H1 (cell line): ENCODE results near the gene SIGLEC12. TPM values are rescaled to one million over a fixed set of nuclear protein-coding genes. Genes with fewer than 3 reads are reported as not detected.

Experiments used
- CTCF ChIA-PET: fragments of 300-600 bp; sonication (Branson Sonifier 250); formaldehyde crosslinking; loops from one replicate; lab custom pipeline; 2021; ENCODE audit not compliant: partially characterized antibody; lab: Charles Lee
- POLR2A ChIA-PET: fragments of 300-600 bp; sonication (Branson Sonifier 250); formaldehyde crosslinking; loops from one replicate; lab custom pipeline; 2021; ENCODE audit warnings: inconsistent platforms; ENCODE audit not compliant: partially characterized antibody; lab: Charles Lee
- DNase-seq, 2 experiments: peaks; one replicate each; pipeline versions ENCODE4 v3.0.0 to v3.0.0-alpha.2; 2010 to 2022; ENCODE audit warnings: low spot score in 2 of 2, low read depth in 1 of 2, mixed read lengths in 1 of 2
- FAIRE-seq: peaks from 2 replicates; lab custom pipeline; 2011; peaks lifted over from hg19 to GRCh38; lab: Jason Lieb, UNC
- H2AFZ ChIP-seq: 2 replicates; pipeline ENCODE4 v1.8.1; 2012; ENCODE audit warnings: low read length, inconsistent platforms
- H2AK5ac ChIP-seq: 2 replicates; pipeline ENCODE4 v1.6.1; 2013; ENCODE audit warnings: low read depth, low read length
- H2BK120ac ChIP-seq: replicated peaks from 2 replicates; pipeline ENCODE3; 2013; ENCODE audit warnings: low read depth, low read length, inconsistent platforms
- H2BK12ac ChIP-seq: 2 replicates; pipeline ENCODE4 v1.6.1; 2013; ENCODE audit warnings: low read depth, low read length
- H2BK15ac ChIP-seq: 2 replicates; pipeline ENCODE4 v1.6.1; 2013; ENCODE audit warnings: low read length
- H2BK20ac ChIP-seq: 2 replicates; pipeline ENCODE4 v1.6.1; 2013; ENCODE audit warnings: low read length
- H2BK5ac ChIP-seq: 2 replicates; pipeline ENCODE4 v1.6.1; 2013; ENCODE audit warnings: low read depth, low read length
- H3K14ac ChIP-seq: 2 replicates; pipeline ENCODE4 v1.6.1; 2013; ENCODE audit warnings: inconsistent platforms; ENCODE audit not compliant: insufficient read length
- H3K18ac ChIP-seq: 2 replicates; pipeline ENCODE4 v1.6.1; 2013; ENCODE audit warnings: low read length; ENCODE audit errors: extremely low read depth
- H3K23ac ChIP-seq: 2 replicates; pipeline ENCODE4 v1.6.1; 2013; ENCODE audit warnings: inconsistent platforms; ENCODE audit not compliant: insufficient read length
- H3K23me2 ChIP-seq: 2 replicates; pipeline ENCODE4 v1.6.1; 2013; ENCODE audit warnings: low read depth, low read length
- H3K27ac ChIP-seq: 2 replicates; pipeline ENCODE4 v1.6.1; 2011; ENCODE audit warnings: low read depth, low read length, inconsistent platforms
- H3K27me3 ChIP-seq, 4 experiments: replicated peaks in 1 of 4; 1 replicate in 1 of 4; 2 replicates in 3 of 4; pipeline versions ENCODE4 v1.6.1 to v1.8.1; 2011 to 2013; ENCODE audit warnings: low read length in 3 of 4, mild to moderate bottlenecking in 3 of 4, inconsistent platforms in 2 of 4, mixed read lengths in 2 of 4, moderate library complexity in 1 of 4; ENCODE audit not compliant: control insufficient read depth in 3 of 4, insufficient read depth in 3 of 4; ENCODE audit errors: extremely low read depth in 1 of 4
- H3K36me3 ChIP-seq, 4 experiments: 2 replicates each; pipeline versions ENCODE4 v1.6.1 to v1.8.1; 2011 to 2013; ENCODE audit warnings: mild to moderate bottlenecking in 4 of 4, low read length in 3 of 4, moderate library complexity in 2 of 4, control low read depth in 1 of 4, inconsistent platforms in 1 of 4; ENCODE audit not compliant: insufficient read depth in 4 of 4, control insufficient read depth in 2 of 4
- H3K4ac ChIP-seq: replicated peaks from 2 replicates; pipeline ENCODE3; 2013; ENCODE audit warnings: low read length, low read depth, mixed read lengths, inconsistent platforms; ENCODE audit not compliant: insufficient read length
- H3K4me1 ChIP-seq, 4 experiments: replicated peaks in 1 of 4; 1 replicate in 1 of 4; 2 replicates in 3 of 4; pipeline versions ENCODE4 v1.6.1 to v1.8.1; 2011 to 2013; ENCODE audit warnings: low read length in 3 of 4, inconsistent platforms in 2 of 4, mixed read lengths in 1 of 4; ENCODE audit not compliant: insufficient read depth in 4 of 4, control insufficient read depth in 3 of 4
- H3K4me2 ChIP-seq, 2 experiments: 2 replicates each; pipeline versions ENCODE4 v1.6.1 to v1.8.1; 2011 to 2013; ENCODE audit warnings: low read depth in 2 of 2, low read length in 2 of 2, control low read depth in 1 of 2, inconsistent platforms in 1 of 2, mild to moderate bottlenecking in 1 of 2; ENCODE audit not compliant: insufficient read depth in 1 of 2
- H3K4me3 ChIP-seq, 4 experiments: fragments of 200-600, 300-600 bp in 1 of 4; sonication (generic), shearing (Covaris generic), sonication (Bioruptor Twin) in 1 of 4; 2 replicates each; pipeline versions ENCODE4 v1.5.1 to v1.8.1; 2011 to 2016; ENCODE audit warnings: low read length in 4 of 4, low read depth in 3 of 4, control low read depth in 2 of 4, inconsistent platforms in 2 of 4, mild to moderate bottlenecking in 2 of 4, mixed read lengths in 1 of 4, moderate library complexity in 1 of 4; ENCODE audit not compliant: insufficient read depth in 2 of 4; ENCODE audit errors: extremely low read depth in 1 of 4
- H3K56ac ChIP-seq: replicated peaks from 2 replicates; pipeline ENCODE3; 2013; ENCODE audit warnings: low read depth, mild to moderate bottlenecking, mixed read lengths, low read length, inconsistent platforms; ENCODE audit not compliant: insufficient read length
- H3K79me1 ChIP-seq: 2 replicates; pipeline ENCODE4 v1.6.1; 2013; ENCODE audit warnings: low read depth, low read length, control low read depth
- H3K79me2 ChIP-seq, 2 experiments: 2 replicates each; pipeline versions ENCODE4 v1.6.1 to v1.8.1; 2012 to 2013; ENCODE audit warnings: low read length in 2 of 2, mild to moderate bottlenecking in 2 of 2, inconsistent platforms in 1 of 2; ENCODE audit not compliant: insufficient read depth in 2 of 2, control insufficient read depth in 1 of 2
- H3K9ac ChIP-seq, 4 experiments: replicated peaks in 1 of 4; 1 replicate in 1 of 4; 2 replicates in 3 of 4; pipeline versions ENCODE4 v1.6.1 to v1.8.1; 2011 to 2013; ENCODE audit warnings: low read depth in 3 of 4, low read length in 3 of 4, control low read depth in 2 of 4, mild to moderate bottlenecking in 2 of 4, moderate library complexity in 2 of 4, inconsistent platforms in 1 of 4; ENCODE audit errors: extremely low read depth in 1 of 4
- H3K9me3 ChIP-seq, 2 experiments: 2 replicates each; pipeline versions ENCODE4 v1.6.1 to v1.8.1; 2012 to 2013; ENCODE audit warnings: mild to moderate bottlenecking in 2 of 2, moderate library complexity in 2 of 2, control low read depth in 1 of 2, inconsistent platforms in 1 of 2, low read depth in 1 of 2, low read length in 1 of 2, mixed read lengths in 1 of 2; ENCODE audit not compliant: insufficient read depth in 2 of 2
- H4K20me1 ChIP-seq, 2 experiments: replicated peaks in 1 of 2; 2 replicates each; pipeline versions ENCODE3 to v1.8.1; 2011 to 2013; ENCODE audit warnings: inconsistent platforms in 2 of 2, low read length in 2 of 2, mild to moderate bottlenecking in 1 of 2; ENCODE audit not compliant: insufficient read depth in 2 of 2, control insufficient read depth in 1 of 2
- H4K5ac ChIP-seq: 2 replicates; pipeline ENCODE4 v1.6.1; 2013; ENCODE audit warnings: low read length, low read depth, mixed read lengths, inconsistent platforms; ENCODE audit not compliant: insufficient read length
- H4K8ac ChIP-seq: 2 replicates; pipeline ENCODE4 v1.8.0; 2013; ENCODE audit warnings: mild to moderate bottlenecking, moderate library complexity, low read length, inconsistent platforms; ENCODE audit not compliant: insufficient read depth; ENCODE audit errors: extremely low read depth
- H4K91ac ChIP-seq: replicated peaks from 2 replicates; pipeline ENCODE3; 2013; ENCODE audit warnings: low read length, mixed read lengths, inconsistent platforms; ENCODE audit not compliant: insufficient read length
- BRCA1 ChIP-seq: IDR thresholded peaks from 2 replicates; pipeline ENCODE4 v1.6.1; 2012; ENCODE audit warnings: low read depth, low read length, improper control_type of control experiment
- CBX5 ChIP-seq: fragments of 300-800, 300-1000 bp; sonication (generic); IDR thresholded peaks from 2 replicates; pipeline ENCODE4 v1.7.1; 2016; ENCODE audit warnings: antibody characterized with exemption, low read length, low read depth
- CTCF ChIP-seq, 3 experiments: IDR thresholded peaks; 1 replicate in 2 of 3; 2 replicates in 1 of 3; pipeline versions ENCODE4 v1.5.1 to v1.6.1; 2011; ENCODE audit warnings: low read length in 3 of 3, mild to moderate bottlenecking in 3 of 3, inconsistent platforms in 2 of 3, low read depth in 1 of 3, moderate library complexity in 1 of 3; ENCODE audit not compliant: insufficient read depth in 1 of 3; ENCODE audit errors: control extremely low read depth in 1 of 3
- GABPA ChIP-seq: IDR thresholded peaks from 2 replicates; pipeline ENCODE4 v1.6.1; 2011; ENCODE audit warnings: mild to moderate bottlenecking, low read length, moderate library complexity, borderline replicate concordance; ENCODE audit not compliant: insufficient read depth
- GTF2F1 ChIP-seq: IDR thresholded peaks from 2 replicates; pipeline ENCODE4 v1.6.1; 2012; ENCODE audit warnings: low read depth, low read length, improper control_type of control experiment, borderline replicate concordance
- KDM4A ChIP-seq: IDR thresholded peaks from one replicate; pipeline ENCODE4 v1.7.1; 2012; ENCODE audit warnings: low read depth, mild to moderate bottlenecking, moderate library complexity, low read length, inconsistent platforms; ENCODE audit not compliant: severe bottlenecking
- POLR2A ChIP-seq, 2 experiments: IDR thresholded peaks; 1 replicate in 1 of 2; 2 replicates in 1 of 2; pipeline ENCODE4 v1.6.1; 2011; ENCODE audit warnings: low read depth in 2 of 2, low read length in 2 of 2, mild to moderate bottlenecking in 2 of 2; ENCODE audit errors: control extremely low read depth in 1 of 2
- RFX5 ChIP-seq: IDR thresholded peaks from 2 replicates; pipeline ENCODE4 v1.6.1; 2011; ENCODE audit warnings: low read depth, low read length, improper control_type of control experiment, borderline replicate concordance
- SAP30 ChIP-seq: fragments of 300-600 bp; sonication (generic); IDR thresholded peaks from 2 replicates; pipeline ENCODE4 v1.7.1; 2012; ENCODE audit warnings: low read length, moderate library complexity, mild to moderate bottlenecking, inconsistent platforms; ENCODE audit not compliant: insufficient read depth, insufficient replicate concordance
- SIX5 ChIP-seq: IDR thresholded peaks from 2 replicates; pipeline ENCODE4 v1.6.1; 2011; ENCODE audit warnings: mild to moderate bottlenecking, low read depth, low read length
- TAF1 ChIP-seq: IDR thresholded peaks from 2 replicates; pipeline ENCODE4 v1.6.1; 2011; ENCODE audit warnings: mild to moderate bottlenecking, low read depth, low read length
- YY1 ChIP-seq: IDR thresholded peaks from 2 replicates; pipeline ENCODE4 v1.6.1; 2011; ENCODE audit warnings: low read depth, mild to moderate bottlenecking, low read length
- WGBS, 2 experiments: shearing (Covaris generic) in 1 of 2; methylation state at CpG; one replicate each; pipeline versions ENCODE4 v1.1.6 to v1.1.7; 2013 to 2015; ENCODE audit warnings: low lambda C conversion rate in 2 of 2, mixed read lengths in 2 of 2, inconsistent platforms in 1 of 2, low coverage in 1 of 2, missing lambda C conversion rate in 1 of 2; ENCODE audit not compliant: insufficient replicate concordance in 2 of 2, insufficient coverage in 1 of 2, insufficient read length in 1 of 2; ENCODE audit errors: extremely low coverage in 1 of 2, missing lambda C conversion rate in 1 of 2; 5-methylcytosine and 5-hydroxymethylcytosine counted together
- polyA plus RNA-seq, 7 experiments: library from polyadenylated mRNA; depleted of rRNA in 3 of 7; stranded (reverse) in 5 of 7; unstranded in 2 of 7; fragments of >200 nt in 5 of 7; fragments of 200-250 nt in 2 of 7; gene quantifications; 1 replicate in 5 of 7; 2 replicates in 1 of 7; 4 replicates in 1 of 7; pipeline versions ENCODE4 v1.2.1 to v1.2.3, GENCODE V29; 2011 to 2013; ENCODE audit warnings: missing spikeins in 2 of 7, mixed read lengths in 2 of 7
- total RNA-seq: library from RNA; stranded (reverse); fragmentation: NEBNext Ultra II Directional; extraction: Animal tissue kit (Norgen Biotek cat#: 25700); gene quantifications from 2 replicates; pipeline ENCODE4 v1.2.1, GENCODE V29; 2021
- TF ChIP-seq, protein P1 (sequence below): IDR thresholded peaks from 2 replicates; pipeline ENCODE4 v1.6.1; 2012; ENCODE audit warnings: inconsistent platforms

Gene SIGLEC12
- total and polyA plus RNA-seq, 2 of the 8 experiments (the other 6 are each of a cell fraction or from before 2014, with no cell fraction given), result not detected

- Histone ChIP-seq H4K8ac (no peak overlapping the region), H2BK20ac (no peak overlapping the region), H3K79me1 (no peaks in the 10 kb centered on the region), H4K5ac (no peak overlapping the region), H3K23me2 (no peaks in the 10 kb centered on the region), H4K91ac (no peak overlapping the region), H2BK12ac (no peak overlapping the region), H3K36me3 (no peaks in the 10 kb centered on the region), H2AFZ (no peak overlapping the region), H3K4me1 (no peaks in the 10 kb centered on the region), H3K23ac (no peak overlapping the region), H2AK5ac (no peak overlapping the region), H2BK5ac (no peak overlapping the region), H2BK15ac (no peak overlapping the region), H3K18ac (no peak overlapping the region), H3K4me3 (no peak overlapping the region), H3K56ac (no peak overlapping the region), H3K27ac (no peak overlapping the region), H3K27me3 (no peaks in the 10 kb centered on the region), H4K20me1 (no peaks in the 10 kb centered on the region), H3K4ac (no peak overlapping the region), H2BK120ac (no peak overlapping the region), H3K9me3 (peaks cover 68 to 85% of the 10 kb centered on the region in 2 experiments), H3K79me2 (no peaks in the 10 kb centered on the region), H3K9ac (no peak overlapping the region), H3K4me2 (no peak overlapping the region), H3K14ac (no peak overlapping the region)
- WGBS, 2 experiments, result 88% methylated on average over 5 of the region's 5 CpGs; no CpG with 5 or more reads in 1 of the 2 experiments
- ChIA-PET POLR2A (no interaction called here), CTCF (no interaction called here)
- FAIRE-seq (no peak), DNase-seq (no peak)
- no peak for TF ChIP-seq POLR2A (IDR thresholded peaks at IDR 0.05; ENCODE audit: control extremely low read depth in 1 of 2, low read depth in 2 of 2, low read length in 2 of 2)
- TF ChIP-seq RFX5, result no peak
- TF ChIP-seq, protein P1, sequence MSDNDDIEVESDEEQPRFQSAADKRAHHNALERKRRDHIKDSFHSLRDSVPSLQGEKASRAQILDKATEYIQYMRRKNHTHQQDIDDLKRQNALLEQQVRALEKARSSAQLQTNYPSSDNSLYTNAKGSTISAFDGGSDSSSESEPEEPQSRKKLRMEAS, result no peak
- no peak for TF ChIP-seq BRCA1
- TF ChIP-seq CBX5, result no peak
- TF ChIP-seq CTCF (IDR thresholded peaks at IDR 0.05; ENCODE audit: control extremely low read depth in 1 of 3, insufficient read depth in 1 of 3, low read depth in 1 of 3, low read length in 3 of 3), result no peak
- no peak for TF ChIP-seq SAP30
- TF ChIP-seq TAF1, result no peak
- TF ChIP-seq KDM4A, result no peak
- no peak for TF ChIP-seq GTF2F1
- TF ChIP-seq YY1, result no peak
- TF ChIP-seq GABPA, result no peak
- TF ChIP-seq SIX5, result no peak
These were observed 41.1 kb upstream of the SIGLEC12 start for GRCh38 chr19:51542699-51543098.
